ENCODE measurements around the gene UBE2Q2. TPM values are rescaled to one million over a fixed set of nuclear protein-coding genes. Genes with fewer than 3 reads are reported as not detected.

UBE2Q2 gene
- total and polyA plus RNA-seq, 2 of the 4 experiments (the other 2 are of a cell fraction) = 18.0 to 28.9 TPM

- ATAC-seq (ENCODE audit: low read depth) (no peak), DNase-seq (no peak)
- Histone ChIP-seq H3K9me3 (ENCODE audit: control insufficient read depth, insufficient read depth, low read length) (no peaks in the 10 kb centered on the region), H3K79me1 (ENCODE audit: low read depth in 1 of 2, low read length in 2 of 2) (peaks cover 36 to 70% of the 10 kb centered on the region in 2 experiments), H3K4me3 (ENCODE audit: insufficient read depth, low read depth, low read length) (no peak overlapping the region), H3K27ac (ENCODE audit: insufficient read depth, low read length) (no peak overlapping the region), H3K4ac (ENCODE audit: low read depth, low read length) (no peak overlapping the region), H2AK5ac (ENCODE audit: low read depth, low read length) (no peak overlapping the region), H2BK20ac (ENCODE audit: low read depth, low read length) (no peak overlapping the region), H3K56ac (ENCODE audit: extremely low read depth, insufficient read depth, low read length) (no peak overlapping the region), H4K8ac (ENCODE audit: low read depth in 2 of 2, low read length in 2 of 2) (no peak overlapping the region), H3K14ac (replicated peaks; ENCODE audit: low read depth, low read length) (no peak overlapping the region), H4K5ac (ENCODE audit: low read depth, low read length) (no peak overlapping the region), H3K9ac (ENCODE audit: low read depth, low read length) (no peak overlapping the region), H4K20me1 (ENCODE audit: insufficient read depth, low read length) (peaks cover 25% of the 10 kb centered on the region), H2AK9ac (replicated peaks; ENCODE audit: low read depth, low read length, poor library complexity) (no peak overlapping the region), H4K91ac (ENCODE audit: insufficient read depth, low read depth, low read length) (no peak overlapping the region), H2AFZ (replicated peaks; ENCODE audit: low read length, poor library complexity) (no peak overlapping the region), H3K23ac (ENCODE audit: low read depth, low read length) (no peak overlapping the region), H3K27me3 (ENCODE audit: control insufficient read depth, insufficient read depth, low read length) (no peaks in the 10 kb centered on the region), H2BK120ac (ENCODE audit: low read depth, low read length) (no peak overlapping the region), H2BK15ac (ENCODE audit: low read depth, low read length) (no peak overlapping the region), H3K36me3 (ENCODE audit: control insufficient read depth, insufficient read depth, low read length) (peaks cover 9% of the 10 kb centered on the region), H3K18ac (ENCODE audit: low read depth, low read length) (no peak overlapping the region), H2BK5ac (ENCODE audit: low read depth, low read length, poor library complexity, severe bottlenecking) (no peak overlapping the region), H3K4me1 (ENCODE audit: control insufficient read depth, insufficient read depth, low read length) (no peaks in the 10 kb centered on the region; the same call in 1 of the 2 replicates), H3K9me1 (ENCODE audit: insufficient read depth, low read length) (peaks cover 14% of the 10 kb centered on the region), H3K4me2 (ENCODE audit: low read depth, low read length) (no peak overlapping the region)
- no CpG with 5 or more reads among the region's 4 CpGs for WGBS, 2 experiments (ENCODE audit: extremely low coverage in 2 of 2, insufficient read length in 1 of 2)
- dilution Hi-C loops (cut with HindIII; ENCODE audit: low sequenced_read_pairs, unreplicated experiment) = no loop called here
- TF ChIP-seq POLR2A (IDR thresholded peaks at IDR 0.05; ENCODE audit: low read depth, low read length) = no peak
- TF ChIP-seq BHLHE40 (IDR thresholded peaks at IDR 0.05; ENCODE audit: low read depth, low read length) = no peak
- no peak for TF ChIP-seq SMC3 (IDR thresholded peaks at IDR 0.05; ENCODE audit: low read depth, low read length)
- no peak for TF ChIP-seq CTCF (conservative IDR thresholded peaks at IDR 0.05; ENCODE audit: low read depth, low read length)
- no peak for TF ChIP-seq CHD1 (IDR thresholded peaks at IDR 0.05; ENCODE audit: low read depth, low read length)
- no peak for TF ChIP-seq RAD21 (IDR thresholded peaks at IDR 0.05; ENCODE audit: low read length)
- TF ChIP-seq RCOR1 (IDR thresholded peaks at IDR 0.05; ENCODE audit: insufficient replicate concordance, low read length) = no peak
- no peak for TF ChIP-seq FOS (IDR thresholded peaks at IDR 0.05; ENCODE audit: low read depth, low read length)
- TF ChIP-seq CEBPB (IDR thresholded peaks at IDR 0.05; ENCODE audit: low read depth, low read length) = no peak
- TF ChIP-seq ELK1 (IDR thresholded peaks at IDR 0.05; ENCODE audit: borderline replicate concordance, low read depth, low read length) = no peak
- no TSS peak for BruUV-seq (replicated peaks)
- in situ Hi-C loops (cut with MboI; ENCODE audit: low sequenced_read_pairs) = no loop called here
- ChIA-PET POLR2A (ENCODE audit: unreplicated experiment) (no interaction called here), CTCF (no interaction called here)
- intact Hi-C loops (cut with micrococcal nuclease) = no loop called here
Observed at GRCh38 chr15:75927601-75928000, 84.4 kb downstream of the UBE2Q2 start.
